ENCODE data around the gene ANKRD53. TPM values are rescaled to one million over a fixed set of nuclear protein-coding genes. Genes with fewer than 3 reads are reported as not detected.

Gene ANKRD53
- total RNA-seq, 1 donor from 2014 or later, result 0.75 TPM

DNA sequence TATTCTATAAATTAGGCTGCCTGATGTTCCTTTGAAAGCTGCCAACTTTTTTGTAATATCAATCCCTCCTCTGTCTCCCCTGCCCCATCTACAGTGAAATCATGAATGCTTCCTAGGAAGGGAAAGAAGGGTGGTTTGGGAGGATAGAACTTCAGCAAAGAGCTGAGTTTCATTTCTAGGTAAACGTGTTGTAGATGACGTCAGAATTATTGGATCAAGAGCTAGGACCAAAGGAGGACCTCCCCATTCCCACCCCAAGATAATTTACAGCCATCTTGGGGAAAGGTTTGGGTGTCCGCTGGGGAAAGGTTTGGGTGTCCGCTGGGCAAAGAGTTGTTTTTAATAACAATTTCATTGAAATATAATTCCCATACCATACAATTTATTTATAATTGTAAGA, 11.2 kb upstream of the ANKRD53 start:
- no peak for TF ChIP-seq CTCF (conservative IDR thresholded peaks at IDR 0.05; ENCODE audit: low read depth, low read length)
- no peak for DNase-seq (ENCODE audit: low read depth)
- H3K4me3 ChIP-seq (ENCODE audit: low read depth, low read length), result no peak overlapping the region

GRCh38 chr2:70974592-70974991, 3.8 kb upstream of the ANKRD53 start:
- TF ChIP-seq CTCF (conservative IDR thresholded peaks at IDR 0.05; ENCODE audit: low read depth, low read length), result no peak
- DNase-seq (ENCODE audit: low read depth), result no peak
- H3K4me3 ChIP-seq (ENCODE audit: low read depth, low read length), result no peak overlapping the region

DNA sequence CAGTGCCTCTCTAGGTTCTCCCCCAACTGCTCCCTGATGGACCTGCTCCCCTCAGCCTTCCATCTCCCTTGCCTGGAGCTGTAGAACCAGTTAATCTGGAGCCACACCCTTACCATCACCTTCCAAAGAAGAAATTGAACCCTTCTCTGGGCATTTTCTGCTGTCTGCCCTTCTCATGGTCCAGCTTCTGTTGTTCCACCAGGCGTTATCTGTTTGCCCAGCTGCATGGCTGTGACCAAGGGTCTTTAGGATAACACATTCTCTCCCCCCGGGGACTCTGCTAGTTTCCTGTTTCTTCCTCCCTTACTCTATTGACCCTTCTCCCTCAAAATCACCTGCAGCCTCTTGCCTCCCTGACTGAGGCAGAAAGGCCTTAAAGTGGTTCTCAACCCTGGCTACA, 3.2 kb upstream of the ANKRD53 start:
- H3K4me3 ChIP-seq (ENCODE audit: low read depth, low read length), result no peak overlapping the region
- no peak for DNase-seq (ENCODE audit: low read depth)
- TF ChIP-seq CTCF (conservative IDR thresholded peaks at IDR 0.05; ENCODE audit: low read depth, low read length), result no peak

DNA sequence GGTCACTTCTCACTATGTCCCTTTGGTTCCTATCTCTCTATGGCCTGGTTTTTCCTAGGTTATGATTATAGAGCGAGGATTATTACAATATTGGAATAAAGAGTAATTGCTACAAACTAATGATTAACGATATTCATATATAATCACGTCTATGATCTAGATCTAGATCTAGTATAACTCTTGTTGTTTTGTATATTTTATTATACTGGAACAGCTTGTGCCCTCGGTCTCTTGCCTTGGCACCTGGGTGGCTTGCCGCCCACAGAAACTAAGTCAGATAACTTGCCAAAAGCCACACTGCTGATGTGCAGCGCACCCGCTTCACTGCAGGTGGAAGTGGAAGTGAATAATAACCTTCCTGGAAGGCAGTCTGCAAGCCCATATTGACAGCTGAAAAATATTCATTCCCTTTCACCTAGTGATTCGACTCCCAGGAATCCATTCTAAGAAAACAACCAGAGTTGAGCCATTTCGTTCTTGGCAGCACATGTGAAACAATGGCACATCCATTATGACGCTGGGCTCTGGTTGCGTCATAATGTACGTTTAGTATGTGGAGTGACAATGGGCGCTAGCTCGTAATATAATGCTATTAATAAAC, 725 bp upstream of the ANKRD53 start:
- DNase-seq (ENCODE audit: low read depth), result peak; percentile 45
- no peak for TF ChIP-seq CTCF (conservative IDR thresholded peaks at IDR 0.05; ENCODE audit: low read depth, low read length)
- H3K4me3 ChIP-seq (ENCODE audit: low read depth, low read length), result peak overlapping the region; percentile 59

GRCh38 chr2:70979180-70979488, 704 bp downstream of the ANKRD53 start:
- peak overlapping the region; percentile 59 for H3K4me3 ChIP-seq (ENCODE audit: low read depth, low read length)
- TF ChIP-seq CTCF (conservative IDR thresholded peaks at IDR 0.05; ENCODE audit: low read depth, low read length), result no peak
- no peak for DNase-seq (ENCODE audit: low read depth)

- no peak for DNase-seq (ENCODE audit: low read depth)
- no peak overlapping the region for H3K4me3 ChIP-seq (ENCODE audit: low read depth, low read length)
- no peak for TF ChIP-seq CTCF (conservative IDR thresholded peaks at IDR 0.05; ENCODE audit: low read depth, low read length)
These were observed 1.2 kb downstream of the ANKRD53 start for GRCh38 chr2:70979626-70980025.

- H3K4me3 ChIP-seq (ENCODE audit: low read depth, low read length), result no peak overlapping the region
- no peak for TF ChIP-seq CTCF (conservative IDR thresholded peaks at IDR 0.05; ENCODE audit: low read depth, low read length)
- DNase-seq (ENCODE audit: low read depth), result no peak
These were observed 3.0 kb downstream of the ANKRD53 start for GRCh38 chr2:70981421-70981820.
